ENCODE data around the gene HBG2. TPM values are rescaled to one million over a fixed set of nuclear protein-coding genes. Genes with fewer than 3 reads are reported as not detected.
A peak's percentile ranks its signal among the peaks of the same experiment; 100 is the strongest.

Gene HBG2
- total and polyA plus RNA-seq, 9 of the 15 experiments (the other 6 are each of a cell fraction or from before 2014, with no cell fraction given): 1,626 to 58,619 (median 10,515) TPM

GRCh38 chr11:5245155-5245554 lies 9.4 kb downstream of the HBG2 start (continued):
- TF ChIP-seq HBP1 (CRISPR knock-in tag; IDR thresholded peaks at IDR 0.05) (no peak), NFATC3 (IDR thresholded peaks at IDR 0.05) (0 out of 2 replicates have a peak, but pooled peaks have one; percentile 37), CBX2 (IDR thresholded peaks at IDR 0.05; ENCODE audit: insufficient read depth, low read length, poor library complexity, severe bottlenecking) (no peak), SUPT5H (IDR thresholded peaks at IDR 0.05) (no peak), SREBF1 (IDR thresholded peaks at IDR 0.05; ENCODE audit: borderline replicate concordance, low read depth, low read length) (no peak), BCOR (IDR thresholded peaks at IDR 0.05) (no peak), PREB (CRISPR knock-in tag; IDR thresholded peaks at IDR 0.05) (no peak)

- DNase-seq (ENCODE audit: extremely low read depth in 1 of 4, low spot score in 3 of 4): no peak
- no peak for FAIRE-seq
- Histone ChIP-seq H3K4me1 (replicated peaks in 1 of 2; ENCODE audit: control insufficient read depth in 2 of 2, insufficient read depth in 2 of 2, low read length in 2 of 2) (peaks cover 8 to 31% of the 10 kb centered on the region in 2 experiments), H3K9ac (ENCODE audit: insufficient read depth in 1 of 2, low read depth in 2 of 2, low read length in 2 of 2) (peak overlapping the region in 1 of 2 experiments; percentile 70; a peak in 2 of 4 replicates), H3K27me3 (ENCODE audit: control insufficient read depth in 2 of 2, insufficient read depth in 2 of 2, low read length in 2 of 2) (no peaks in the 10 kb centered on the region), H4K20me1 (replicated peaks; ENCODE audit: control insufficient read depth, insufficient read depth, low read length) (0 out of 2 replicates have a peak, but pooled peaks cover 5% of the 10 kb centered on the region), H2AFZ (ENCODE audit: low read depth, low read length) (peak overlapping the region; percentile 48; the same call in 1 of the 2 replicates), H3K4me3 (peak overlapping the region; percentile 26; the same call in 1 of the 2 replicates), H3K27ac (ENCODE audit: extremely low read depth, low read depth, low read length) (peak overlapping the region; percentile 80), H3K4me2 (ENCODE audit: insufficient read depth, low read length) (peak overlapping the region; percentile 88), H3K9me3 (replicated peaks; ENCODE audit: control insufficient read depth, insufficient read depth, low read depth, low read length) (no peaks in the 10 kb centered on the region), H3K9me1 (ENCODE audit: control insufficient read depth, insufficient read depth, low read length) (no peaks in the 10 kb centered on the region), H3K79me2 (ENCODE audit: control insufficient read depth, insufficient read depth, low read length) (peaks cover 91% of the 10 kb centered on the region), H3K36me3 (ENCODE audit: control insufficient read depth, insufficient read depth, low read length) (peaks cover 40% of the 10 kb centered on the region)
- no peak for ATAC-seq
- 13% methylated on average over 4 of the region's 4 CpGs for WGBS (ENCODE audit: insufficient coverage, low coverage, missing lambda C conversion rate)
- ChIA-PET CTCF (ENCODE audit: low intra/inter-chr PET ratio) (no interaction called here), POLR2A (no interaction called here)
- intact Hi-C loops (cut with micrococcal nuclease) (loop anchor here (2.0 kb wide), 3 partner anchors 37 to 119 kb away; no protein-coding TSS in a partner anchor), in situ Hi-C loops (cut with MboI) (loop anchor here (5.0 kb wide), 1 partner anchor 44 kb away; no protein-coding TSS in a partner anchor)
- BruUV-seq (replicated peaks): no TSS peak
- TF ChIP-seq SRSF9 (IDR thresholded peaks at IDR 0.05; ENCODE audit: borderline replicate concordance, low read depth, low read length): no peak
- no peak for TF ChIP-seq AFF1 (IDR thresholded peaks at IDR 0.05; ENCODE audit: low read depth in 1 of 2, partially characterized antibody in 2 of 2)
- peak; percentile 86 for TF ChIP-seq ZNF436 (CRISPR knock-in tag; IDR thresholded peaks at IDR 0.05)
- TF ChIP-seq KLF6 (CRISPR knock-in tag; IDR thresholded peaks at IDR 0.05; ENCODE audit: borderline replicate concordance): no peak
- 0 out of 2 replicates have a peak, but pooled peaks have one; percentile 32 for TF ChIP-seq ZNF384 (IDR thresholded peaks at IDR 0.05; ENCODE audit: low read depth, low read length)
- TF ChIP-seq NFIX (CRISPR knock-in tag; IDR thresholded peaks at IDR 0.05; ENCODE audit: low read depth): no peak
- TF ChIP-seq ZBTB26 (CRISPR knock-in tag; IDR thresholded peaks at IDR 0.05): no peak
Measured at GRCh38 chr11:5243816-5244180, 10.8 kb downstream of the HBG2 start.
